SHP77 treated with DMSO at 0.1 percent for 48 hours (cell line): Measurements from ENCODE around the gene KCNH4.
"Not testable (repeated sequence)": the region's sequence is repeated elsewhere in the genome, so short reads cannot be mapped to it uniquely, and the experiment has no call there.

Experiments
- DNase-seq: peaks from one replicate; lab custom pipeline; 2025; lab: John Stamatoyannopoulos, UW

Gene KCNH4

GRCh38 chr17:42180922-42181850, at the start of gene KCNH4:
TSS of gene KCNH4 (minus strand) at chr17:42181142. CDS start at chr17:42180945, 197 bp downstream.
- DNase-seq: no peak

GRCh38 chr17:42230225-42230624, 49.3 kb upstream of the KCNH4 start:
- no peak for DNase-seq

GRCh38 chr17:42227849-42228700, 47.1 kb upstream of the KCNH4 start:
- DNase-seq: no peak

- no peak for DNase-seq
Observed at GRCh38 chr17:42225646-42226045, 44.7 kb upstream of the KCNH4 start.

- no peak for DNase-seq
Observed at GRCh38 chr17:42224651-42225050, 43.7 kb upstream of the KCNH4 start.

GRCh38 chr17:42221886-42222745, 41.2 kb upstream of the KCNH4 start:
- DNase-seq: peak; percentile 31

- not testable (repeated sequence) for DNase-seq
Observed at GRCh38 chr17:42219280-42219679, 38.3 kb upstream of the KCNH4 start.

GRCh38 chr17:42214156-42214555, 33.2 kb upstream of the KCNH4 start:
- DNase-seq: no peak

GRCh38 chr17:42212382-42212781, 31.4 kb upstream of the KCNH4 start:
- no peak for DNase-seq

GRCh38 chr17:42211921-42212341, 31.0 kb upstream of the KCNH4 start:
- DNase-seq: not testable (repeated sequence)

- DNase-seq: no peak
Observed at GRCh38 chr17:42210046-42210445, 29.1 kb upstream of the KCNH4 start.

GRCh38 chr17:42206153-42206612, 25.2 kb upstream of the KCNH4 start:
- not testable (repeated sequence) for DNase-seq

- DNase-seq: no peak
Observed at GRCh38 chr17:42203354-42203753, 22.4 kb upstream of the KCNH4 start.

GRCh38 chr17:42202696-42203095, 21.8 kb upstream of the KCNH4 start:
- no peak for DNase-seq

GRCh38 chr17:42202159-42202558, 21.2 kb upstream of the KCNH4 start:
- no peak for DNase-seq

- DNase-seq: no peak
Observed at GRCh38 chr17:42201458-42201772, 20.5 kb upstream of the KCNH4 start.

GRCh38 chr17:42200706-42201457, 19.9 kb upstream of the KCNH4 start:
- no peak for DNase-seq

- DNase-seq: no peak
Observed at GRCh38 chr17:42199416-42200011, 18.6 kb upstream of the KCNH4 start.

- DNase-seq: no peak
Observed at GRCh38 chr17:42198897-42199296, 18.0 kb upstream of the KCNH4 start.

GRCh38 chr17:42197564-42198156, 16.7 kb upstream of the KCNH4 start:
- no peak for DNase-seq
